ENCODE results near the gene PTGES2.
"Not testable (repeated sequence)": the region's sequence is repeated elsewhere in the genome, so short reads cannot be mapped to it uniquely, and the experiment has no call there.

Gene PTGES2

DNA sequence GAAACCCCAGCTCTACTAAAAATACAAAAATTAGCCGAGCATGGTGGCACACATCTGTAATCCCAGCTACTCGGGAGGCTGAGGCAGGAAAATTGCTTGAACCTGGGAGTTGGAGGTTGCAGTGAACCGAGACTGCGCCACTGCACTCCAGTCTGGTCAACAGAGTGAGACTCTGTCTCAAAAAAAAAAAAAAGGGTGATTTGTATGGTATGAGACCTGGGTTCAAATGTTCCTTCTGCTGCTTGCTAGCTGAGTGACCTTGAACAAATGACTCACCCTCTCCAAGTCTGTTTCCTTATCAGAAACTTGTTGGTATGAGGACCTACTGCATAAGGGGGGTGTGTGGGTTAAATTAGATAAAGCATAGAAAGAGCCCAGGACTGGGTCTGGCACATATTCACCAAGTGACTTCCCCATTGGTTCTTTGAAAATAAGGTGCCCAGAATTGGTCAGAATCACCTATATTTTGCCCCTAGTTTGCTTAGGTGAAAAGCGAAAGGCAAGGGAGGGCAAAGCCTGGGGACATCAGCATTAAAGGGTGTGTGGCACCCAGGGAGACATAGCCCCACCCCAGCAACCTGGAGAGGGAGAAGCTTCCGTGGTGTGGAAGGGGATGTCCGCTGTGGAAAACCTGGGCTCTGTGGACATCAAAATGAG lies 49.6 kb downstream of the PTGES2 start:
- no peaks in the 10 kb centered on the region for H3K27me3 ChIP-seq (ENCODE audit: insufficient read depth, low read length)
- H4K8ac ChIP-seq (ENCODE audit: low read depth, low read length): no peak overlapping the region
- DNase-seq: no peak
- no peak overlapping the region for H3K14ac ChIP-seq (ENCODE audit: low read length)
- no peak overlapping the region for H2BK120ac ChIP-seq (ENCODE audit: insufficient read depth, low read length, poor library complexity)
- no peak overlapping the region for H2BK5ac ChIP-seq (ENCODE audit: low read depth, low read length, poor library complexity)
- no peak overlapping the region for H2AK5ac ChIP-seq (ENCODE audit: low read length)
- no peaks in the 10 kb centered on the region for H3K79me2 ChIP-seq (ENCODE audit: control insufficient read depth, insufficient read depth, low read length, poor library complexity)
- no peak overlapping the region for H2AFZ ChIP-seq (ENCODE audit: insufficient read depth, low read length, poor library complexity)
- H3K9ac ChIP-seq (ENCODE audit: low read length): no peak overlapping the region
- H3K23ac ChIP-seq (ENCODE audit: low read length): no peak overlapping the region
- no peaks in the 10 kb centered on the region for H3K36me3 ChIP-seq (ENCODE audit: control insufficient read depth in 1 of 2, insufficient read depth in 2 of 2, low read length in 2 of 2)
- no peak overlapping the region for H3K4me2 ChIP-seq (ENCODE audit: low read length)
- no peak overlapping the region for H4K91ac ChIP-seq (ENCODE audit: low read depth, low read length)
- peak overlapping the region; percentile 58 for H3K27ac ChIP-seq (ENCODE audit: low read depth, low read length)
- peaks cover 12 to 21% of the 10 kb centered on the region in 2 experiments for H3K4me1 ChIP-seq (ENCODE audit: control insufficient read depth in 1 of 2, insufficient read depth in 2 of 2, low read length in 2 of 2)
- no peaks in the 10 kb centered on the region for H3K9me3 ChIP-seq (ENCODE audit: insufficient read depth, low read depth, low read length)
- no peak overlapping the region for H3K18ac ChIP-seq (ENCODE audit: low read length)
- no peak overlapping the region for H3K4me3 ChIP-seq (ENCODE audit: low read depth, low read length)
- H2BK12ac ChIP-seq (ENCODE audit: low read length): no peak overlapping the region
- H4K12ac ChIP-seq (ENCODE audit: low read depth, low read length): no peak overlapping the region
- H3K4ac ChIP-seq (ENCODE audit: low read depth, low read length): no peak overlapping the region
- H3K79me1 ChIP-seq (ENCODE audit: low read length): peaks cover 5% of the 10 kb centered on the region
- no CpG with 5 or more reads among the region's 7 CpGs for WGBS (ENCODE audit: extremely low coverage, insufficient coverage, insufficient read length)

DNA sequence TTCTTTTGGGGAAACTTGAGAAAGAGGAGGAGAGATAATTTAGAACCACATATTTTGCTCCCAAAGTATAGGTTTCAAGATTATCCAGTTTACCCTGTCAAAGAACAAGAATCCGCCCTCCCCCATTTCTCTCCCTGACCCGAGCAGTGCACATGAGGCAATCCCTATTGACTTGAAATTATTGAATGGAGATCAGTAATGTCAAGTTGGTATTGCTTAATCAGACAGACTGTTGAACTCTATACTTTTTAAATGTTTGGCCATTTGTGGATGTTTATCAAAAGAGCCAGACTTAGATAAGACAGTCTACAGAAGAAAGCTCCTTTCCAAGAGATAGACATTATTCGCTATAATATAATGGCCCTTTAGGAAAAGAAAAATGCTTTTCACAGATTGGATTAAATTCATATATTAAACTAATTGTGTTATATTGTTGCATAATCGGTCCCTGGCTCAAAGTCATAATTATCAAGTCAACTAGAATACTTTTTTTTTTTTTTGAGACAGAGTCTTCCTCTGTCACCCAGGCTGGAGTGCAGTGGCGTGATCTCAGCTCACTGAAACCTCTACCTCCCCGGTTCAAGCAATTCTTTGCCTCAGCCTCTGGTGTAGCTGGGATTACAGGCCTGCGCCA lies 54.2 kb downstream of the PTGES2 start:
- Histone ChIP-seq H2BK12ac (ENCODE audit: low read length) (no peak overlapping the region), H2AK5ac (ENCODE audit: low read length) (no peak overlapping the region), H4K91ac (ENCODE audit: low read depth, low read length) (no peak overlapping the region), H3K4me3 (ENCODE audit: low read depth, low read length) (no peak overlapping the region), H3K18ac (ENCODE audit: low read length) (no peak overlapping the region), H3K79me2 (ENCODE audit: control insufficient read depth, insufficient read depth, low read length, poor library complexity) (peaks cover 5% of the 10 kb centered on the region), H3K4ac (ENCODE audit: low read depth, low read length) (no peak overlapping the region), H3K79me1 (ENCODE audit: low read length) (peaks cover 4% of the 10 kb centered on the region), H3K9me3 (ENCODE audit: insufficient read depth, low read depth, low read length) (no peaks in the 10 kb centered on the region), H2BK120ac (ENCODE audit: insufficient read depth, low read length, poor library complexity) (no peak overlapping the region), H3K27ac (ENCODE audit: low read depth, low read length) (no peak overlapping the region), H3K4me2 (ENCODE audit: low read length) (no peak overlapping the region), H4K8ac (ENCODE audit: low read depth, low read length) (no peak overlapping the region), H3K27me3 (ENCODE audit: insufficient read depth, low read length) (no peaks in the 10 kb centered on the region), H2BK5ac (ENCODE audit: low read depth, low read length, poor library complexity) (no peak overlapping the region), H3K36me3 (ENCODE audit: control insufficient read depth in 1 of 2, insufficient read depth in 2 of 2, low read length in 2 of 2) (no peaks in the 10 kb centered on the region), H3K14ac (ENCODE audit: low read length) (no peak overlapping the region), H3K4me1 (ENCODE audit: control insufficient read depth in 1 of 2, insufficient read depth in 2 of 2, low read length in 2 of 2) (peaks cover 10 to 18% of the 10 kb centered on the region in 2 experiments), H2AFZ (ENCODE audit: insufficient read depth, low read length, poor library complexity) (no peak overlapping the region), H4K12ac (ENCODE audit: low read depth, low read length) (no peak overlapping the region), H3K23ac (ENCODE audit: low read length) (no peak overlapping the region), H3K9ac (ENCODE audit: low read length) (no peak overlapping the region)
- no CpG with 5 or more reads among the region's 7 CpGs for WGBS (ENCODE audit: extremely low coverage, insufficient coverage, insufficient read length)
- no peak for DNase-seq

DNA sequence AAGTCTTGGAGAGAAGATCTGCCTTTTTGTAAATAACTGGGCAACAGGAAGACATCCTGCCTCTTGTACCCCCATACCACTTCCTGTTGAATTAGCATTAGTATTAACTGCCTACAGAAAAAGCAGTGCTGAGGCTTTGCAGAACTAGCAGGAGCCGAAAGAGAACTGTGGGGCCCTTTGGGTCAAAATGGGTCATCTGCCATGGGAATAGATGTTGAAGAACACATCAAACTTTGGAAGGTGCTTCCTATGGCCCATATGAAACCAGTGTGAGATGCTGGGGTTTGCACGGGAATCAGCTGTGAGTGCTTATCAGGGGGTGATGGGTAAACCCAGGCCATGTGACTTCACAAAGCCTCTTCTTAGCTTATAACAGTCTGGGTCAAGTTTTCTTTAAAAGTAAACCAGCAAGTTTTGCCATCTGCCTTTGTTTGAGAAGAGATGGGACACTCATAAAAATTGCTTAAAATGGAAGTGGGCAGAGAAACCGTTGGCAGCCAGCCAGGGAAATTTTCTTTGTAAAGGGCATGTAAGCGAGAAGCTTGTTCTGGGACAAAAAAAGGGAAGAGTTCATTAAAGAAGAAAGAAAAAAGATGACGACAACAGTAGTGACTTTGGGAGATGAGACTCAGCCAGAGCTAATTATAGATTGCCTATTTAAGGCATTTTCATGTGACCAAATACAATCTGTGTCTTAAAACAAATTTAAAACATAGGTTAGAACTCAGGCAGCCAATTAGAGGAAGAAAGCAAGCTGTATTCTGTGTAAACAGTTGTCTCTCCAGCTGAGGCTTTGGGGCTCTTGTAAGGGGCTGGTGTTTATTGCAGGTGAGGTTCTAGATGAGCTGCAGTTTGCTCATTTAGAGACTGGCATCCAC lies 55.1 kb downstream of the PTGES2 start:
- no peak overlapping the region for H3K4me3 ChIP-seq (ENCODE audit: low read depth, low read length)
- H3K9ac ChIP-seq (ENCODE audit: low read length): no peak overlapping the region
- no CpG with 5 or more reads among the region's 5 CpGs for WGBS (ENCODE audit: extremely low coverage, insufficient coverage, insufficient read length)
- no peak overlapping the region for H2AK5ac ChIP-seq (ENCODE audit: low read length)
- H2AFZ ChIP-seq (ENCODE audit: insufficient read depth, low read length, poor library complexity): no peak overlapping the region
- H3K4me1 ChIP-seq (ENCODE audit: control insufficient read depth in 1 of 2, insufficient read depth in 2 of 2, low read length in 2 of 2): peaks cover 6 to 11% of the 10 kb centered on the region in 2 experiments
- H3K4ac ChIP-seq (ENCODE audit: low read depth, low read length): no peak overlapping the region
- H3K27ac ChIP-seq (ENCODE audit: low read depth, low read length): no peak overlapping the region
- H3K27me3 ChIP-seq (ENCODE audit: insufficient read depth, low read length): no peaks in the 10 kb centered on the region
- no peak overlapping the region for H3K18ac ChIP-seq (ENCODE audit: low read length)
- no peak overlapping the region for H3K4me2 ChIP-seq (ENCODE audit: low read length)
- no peak overlapping the region for H4K8ac ChIP-seq (ENCODE audit: low read depth, low read length)
- H3K79me2 ChIP-seq (ENCODE audit: control insufficient read depth, insufficient read depth, low read length, poor library complexity): peaks cover 10% of the 10 kb centered on the region
- no peak overlapping the region for H2BK120ac ChIP-seq (ENCODE audit: insufficient read depth, low read length, poor library complexity)
- H4K91ac ChIP-seq (ENCODE audit: low read depth, low read length): no peak overlapping the region
- H3K79me1 ChIP-seq (ENCODE audit: low read length): peaks cover 9% of the 10 kb centered on the region
- no peaks in the 10 kb centered on the region for H3K36me3 ChIP-seq (ENCODE audit: control insufficient read depth in 1 of 2, insufficient read depth in 2 of 2, low read length in 2 of 2)
- no peak overlapping the region for H3K14ac ChIP-seq (ENCODE audit: low read length)
- DNase-seq: peak; percentile 31 to 62
- no peak overlapping the region for H4K12ac ChIP-seq (ENCODE audit: low read depth, low read length)
- H2BK5ac ChIP-seq (ENCODE audit: low read depth, low read length, poor library complexity): no peak overlapping the region
- no peak overlapping the region for H2BK12ac ChIP-seq (ENCODE audit: low read length)
- H3K9me3 ChIP-seq (ENCODE audit: insufficient read depth, low read depth, low read length): no peaks in the 10 kb centered on the region
- no peak overlapping the region for H3K23ac ChIP-seq (ENCODE audit: low read length)

DNA sequence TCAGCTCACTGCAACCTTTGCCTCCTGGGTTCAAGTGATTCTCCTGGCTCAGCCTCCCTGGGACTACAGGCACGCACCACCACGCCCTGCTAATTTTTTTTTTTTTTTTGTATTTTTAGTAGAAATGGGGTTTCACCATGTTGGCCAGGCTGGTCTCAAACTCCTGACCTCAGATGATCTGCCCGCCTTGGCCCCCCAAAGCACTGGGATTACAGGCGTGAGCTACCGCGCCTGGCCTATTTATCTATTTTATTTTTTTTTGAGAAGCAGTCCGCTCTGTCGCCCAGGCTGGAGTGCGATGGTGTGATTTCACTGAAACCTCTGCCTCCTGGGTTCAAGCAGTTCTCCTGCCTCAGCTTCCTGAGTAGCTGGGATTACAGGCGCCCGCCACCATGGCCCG lies 56.1 kb downstream of the PTGES2 start:
- H3K14ac ChIP-seq (ENCODE audit: low read length); H4K91ac ChIP-seq (ENCODE audit: low read depth, low read length); H2AK5ac ChIP-seq (ENCODE audit: low read length); H3K4me3 ChIP-seq (ENCODE audit: low read depth, low read length); H2BK12ac ChIP-seq (ENCODE audit: low read length); H3K4me2 ChIP-seq (ENCODE audit: low read length); H3K36me3 ChIP-seq (ENCODE audit: control insufficient read depth in 1 of 2, insufficient read depth in 2 of 2, low read length in 2 of 2); H4K8ac ChIP-seq (ENCODE audit: low read depth, low read length); H3K18ac ChIP-seq (ENCODE audit: low read length); H3K9me3 ChIP-seq (ENCODE audit: insufficient read depth, low read depth, low read length); DNase-seq; H2BK120ac ChIP-seq (ENCODE audit: insufficient read depth, low read length, poor library complexity); H3K4ac ChIP-seq (ENCODE audit: low read depth, low read length); H3K23ac ChIP-seq (ENCODE audit: low read length); H4K12ac ChIP-seq (ENCODE audit: low read depth, low read length); H3K9ac ChIP-seq (ENCODE audit: low read length); H3K27ac ChIP-seq (ENCODE audit: low read depth, low read length); H2AFZ ChIP-seq (ENCODE audit: insufficient read depth, low read length, poor library complexity); H2BK5ac ChIP-seq (ENCODE audit: low read depth, low read length, poor library complexity); H3K27me3 ChIP-seq (ENCODE audit: insufficient read depth, low read length): not testable (repeated sequence)
- H3K79me1 ChIP-seq (ENCODE audit: low read length): peaks cover 15% of the 10 kb centered on the region
- H3K4me1 ChIP-seq (ENCODE audit: control insufficient read depth in 1 of 2, insufficient read depth in 2 of 2, low read length in 2 of 2): peaks cover 11 to 13% of the 10 kb centered on the region in 2 experiments
- H3K79me2 ChIP-seq (ENCODE audit: control insufficient read depth, insufficient read depth, low read length, poor library complexity): peaks cover 10% of the 10 kb centered on the region
- no CpG with 5 or more reads among the region's 12 CpGs for WGBS (ENCODE audit: extremely low coverage, insufficient coverage, insufficient read length)

Measured in trophoblast cell (in vitro differentiated cells and primary cell).